OCI-LY3 (cell line): Measurements from ENCODE around the gene ABHD17B.

Experiments
- H2AFZ ChIP-seq: fragments of 200-600, 300-600 bp; shearing (Covaris generic); 2 replicates; pipeline ENCODE4 v1.6.0; 2014; ENCODE audit warnings: antibody characterized with exemption, low read depth, low read length
- H3K27ac ChIP-seq: fragments of 200-600, 300-600 bp; sonication (generic); 2 replicates; pipeline ENCODE4 v1.5.1; 2014; ENCODE audit warnings: mild to moderate bottlenecking, low read length, moderate library complexity, mixed read lengths
- H3K27me3 ChIP-seq: fragments of 200-600, 300-600 bp; sonication (generic); 2 replicates; pipeline ENCODE4 v1.6.1; 2014; ENCODE audit warnings: low read depth, low read length, mixed read lengths
- H3K36me3 ChIP-seq: fragments of 200-600, 300-600 bp; sonication (generic); replicated peaks from 2 replicates; pipeline ENCODE3; 2014; ENCODE audit warnings: low read depth, low read length, mixed read lengths
- H3K4me1 ChIP-seq: fragments of 300-600, 200-600 bp; sonication (generic); 2 replicates; pipeline ENCODE4 v1.6.1; 2014; ENCODE audit warnings: low read length, mixed read lengths
- H3K4me2 ChIP-seq: fragments of 200-600, 300-600 bp; sonication (generic); 2 replicates; pipeline ENCODE4 v1.6.1; 2014; ENCODE audit warnings: low read length, mixed read lengths
- H3K4me3 ChIP-seq: fragments of 300-600, 200-600 bp; sonication (generic); 2 replicates; pipeline ENCODE4 v1.5.1; 2014; ENCODE audit warnings: antibody characterized with exemption, mild to moderate bottlenecking, low read length, moderate library complexity
- H3K79me2 ChIP-seq: fragments of 300-600, 200-600 bp; shearing (Covaris generic); 2 replicates; pipeline ENCODE4 v1.6.1; 2014; ENCODE audit warnings: mild to moderate bottlenecking, low read length, mixed read lengths
- H3K9ac ChIP-seq: fragments of 300-600, 200-600 bp; shearing (Covaris generic); 2 replicates; pipeline ENCODE4 v1.6.0; 2014; ENCODE audit warnings: mild to moderate bottlenecking, low read length, moderate library complexity
- H3K9me3 ChIP-seq: fragments of 200-600, 300-600 bp; shearing (Covaris generic); 2 replicates; pipeline ENCODE4 v1.6.1; 2014; ENCODE audit warnings: low read length, mixed read lengths; ENCODE audit not compliant: insufficient read depth
- H4K20me1 ChIP-seq: fragments of 200-600, 300-600 bp; sonication (generic); 2 replicates; pipeline ENCODE4 v1.6.1; 2016; ENCODE audit warnings: low read length, mixed read lengths; ENCODE audit not compliant: insufficient read depth
- CTCF ChIP-seq: fragments of 200-600, 300-600 bp; sonication (generic); IDR thresholded peaks from 2 replicates; pipeline ENCODE4 v1.5.1; 2014; ENCODE audit warnings: antibody characterized with exemption, low read length, low read depth
- EZH2phosphoT487 ChIP-seq: fragments of 200-600 bp; shearing (Covaris generic); IDR thresholded peaks from 2 replicates; pipeline ENCODE4 v1.6.1; 2018; ENCODE audit warnings: antibody characterized with exemption, mixed run types, low read depth

ABHD17B gene

GRCh38 chr9:71896761-71897160 lies 14.2 kb downstream of the ABHD17B start:
- Histone ChIP-seq H3K9me3 (no peaks in the 10 kb centered on the region), H2AFZ (no peak overlapping the region), H3K27ac (no peak overlapping the region), H3K4me3 (no peak overlapping the region), H3K9ac (no peak overlapping the region), H3K4me2 (no peak overlapping the region), H3K4me1 (peaks cover 31% of the 10 kb centered on the region), H4K20me1 (peaks cover 59% of the 10 kb centered on the region), H3K36me3 (no peaks in the 10 kb centered on the region), H3K27me3 (no peaks in the 10 kb centered on the region), H3K79me2 (peaks cover 86% of the 10 kb centered on the region)
- TF ChIP-seq EZH2phosphoT487 (no peak), CTCF (no peak)

- H3K4me3 ChIP-seq: no peak overlapping the region
- H3K36me3 ChIP-seq: no peaks in the 10 kb centered on the region
- no peak overlapping the region for H3K9ac ChIP-seq
- no peaks in the 10 kb centered on the region for H3K9me3 ChIP-seq
- H3K4me1 ChIP-seq: peaks cover 28% of the 10 kb centered on the region
- no peak overlapping the region for H3K27ac ChIP-seq
- H2AFZ ChIP-seq: no peak overlapping the region
- peaks cover 87% of the 10 kb centered on the region for H3K79me2 ChIP-seq
- peaks cover 59% of the 10 kb centered on the region for H4K20me1 ChIP-seq
- no peaks in the 10 kb centered on the region for H3K27me3 ChIP-seq
- H3K4me2 ChIP-seq: no peak overlapping the region
- TF ChIP-seq CTCF (no peak), EZH2phosphoT487 (no peak)
These were observed 15.0 kb downstream of the ABHD17B start for GRCh38 chr9:71895955-71896354.

- H4K20me1 ChIP-seq: peaks cover 54% of the 10 kb centered on the region
- H3K4me2 ChIP-seq: no peak overlapping the region
- no peak overlapping the region for H3K4me3 ChIP-seq
- no peak overlapping the region for H3K27ac ChIP-seq
- H3K36me3 ChIP-seq: no peaks in the 10 kb centered on the region
- H2AFZ ChIP-seq: no peak overlapping the region
- H3K9me3 ChIP-seq: no peaks in the 10 kb centered on the region
- H3K4me1 ChIP-seq: peaks cover 22% of the 10 kb centered on the region
- no peak for TF ChIP-seq EZH2phosphoT487
- TF ChIP-seq CTCF: no peak
- no peaks in the 10 kb centered on the region for H3K27me3 ChIP-seq
- H3K79me2 ChIP-seq: peaks cover 88% of the 10 kb centered on the region
- H3K9ac ChIP-seq: no peak overlapping the region
These were observed 15.9 kb downstream of the ABHD17B start for GRCh38 chr9:71895117-71895516.

GRCh38 chr9:71891557-71892189 lies 19.3 kb downstream of the ABHD17B start:
- no peaks in the 10 kb centered on the region for H3K36me3 ChIP-seq
- no peak overlapping the region for H3K27ac ChIP-seq
- H3K4me2 ChIP-seq: no peak overlapping the region; the same call in 1 of the 2 replicates

More at GRCh38 chr9:71891557-71892189, 19.3 kb downstream of the ABHD17B start:
- Histone ChIP-seq H3K4me3 (no peak overlapping the region), H3K79me2 (peaks cover 86% of the 10 kb centered on the region), H3K4me1 (peaks cover 12% of the 10 kb centered on the region), H3K9me3 (no peaks in the 10 kb centered on the region), H3K9ac (no peak overlapping the region), H4K20me1 (peaks cover 35% of the 10 kb centered on the region), H2AFZ (no peak overlapping the region), H3K27me3 (no peaks in the 10 kb centered on the region)
- TF ChIP-seq CTCF: no peak
- TF ChIP-seq EZH2phosphoT487: no peak
